ENCODE data around the gene PELI2. TPM values are rescaled to one million over a fixed set of nuclear protein-coding genes. Genes with fewer than 3 reads are reported as not detected.

The PELI2 gene
- total and polyA plus RNA-seq, 9 donors = 13.0 to 36.8 (median 28.5) TPM

- no peaks in the 10 kb centered on the region for H3K27me3 ChIP-seq
- H3K4me1 ChIP-seq (ENCODE audit: insufficient read depth) = peaks cover 7% of the 10 kb centered on the region
- H3K27ac ChIP-seq = no peak overlapping the region
- H3K36me3 ChIP-seq = no peaks in the 10 kb centered on the region
- DNase-seq = no peak
- intact Hi-C loops (cut with DNase I) = no loop called here
- TF ChIP-seq CTCF (IDR thresholded peaks at IDR 0.05) (no peak), EP300 (IDR thresholded peaks at IDR 0.05) (no peak), POLR2A (IDR thresholded peaks at IDR 0.05) (no peak)
- H3K9me3 ChIP-seq = no peaks in the 10 kb centered on the region
- 91 to 99% (median 96%) methylated on average over 2 of the region's 2 CpGs for whole genome bisulfite sequencing, 3 donors
- no peak overlapping the region for H3K4me3 ChIP-seq
Observed at GRCh38 chr14:56183631-56184157, 65.5 kb downstream of the PELI2 start.

GRCh38 chr14:56185992-56186391 lies 67.8 kb downstream of the PELI2 start:
- TF ChIP-seq POLR2A (IDR thresholded peaks at IDR 0.05) (no peak), EP300 (IDR thresholded peaks at IDR 0.05) (no peak), CTCF (IDR thresholded peaks at IDR 0.05) (no peak)
- Histone ChIP-seq H3K36me3 (no peaks in the 10 kb centered on the region), H3K27me3 (no peaks in the 10 kb centered on the region), H3K4me1 (ENCODE audit: insufficient read depth) (peaks cover 11% of the 10 kb centered on the region), H3K27ac (no peak overlapping the region), H3K9me3 (no peaks in the 10 kb centered on the region), H3K4me3 (no peak overlapping the region)
- intact Hi-C loops (cut with DNase I) = no loop called here
- DNase-seq = no peak

- no peak for DNase-seq
- Histone ChIP-seq H3K27me3 (no peaks in the 10 kb centered on the region), H3K4me3 (no peak overlapping the region), H3K4me1 (ENCODE audit: insufficient read depth) (peaks cover 4% of the 10 kb centered on the region), H3K27ac (no peak overlapping the region), H3K9me3 (no peaks in the 10 kb centered on the region), H3K36me3 (no peaks in the 10 kb centered on the region)
- WGBS, 3 donors = 94 to 97% (median 96%) methylated on average over 11 of the region's 11 CpGs
- TF ChIP-seq CTCF (IDR thresholded peaks at IDR 0.05) (no peak), EP300 (IDR thresholded peaks at IDR 0.05) (no peak), POLR2A (IDR thresholded peaks at IDR 0.05) (no peak)
- intact Hi-C loops (cut with DNase I) = no loop called here
Observed at GRCh38 chr14:56187736-56188135, 69.5 kb downstream of the PELI2 start.

- H3K27me3 ChIP-seq = no peaks in the 10 kb centered on the region
- H3K36me3 ChIP-seq = no peaks in the 10 kb centered on the region
- no peak overlapping the region for H3K4me3 ChIP-seq
- intact Hi-C loops (cut with DNase I) = no loop called here
- no peaks in the 10 kb centered on the region for H3K9me3 ChIP-seq
- 50 to 65% (median 63%) methylated on average over 4 of the region's 4 CpGs for WGBS, 3 donors
- TF ChIP-seq POLR2A (IDR thresholded peaks at IDR 0.05) (no peak), CTCF (IDR thresholded peaks at IDR 0.05) (no peak), EP300 (IDR thresholded peaks at IDR 0.05) (no peak)
- no peak for DNase-seq
- no peak overlapping the region for H3K27ac ChIP-seq
- H3K4me1 ChIP-seq (ENCODE audit: insufficient read depth) = peaks cover 5% of the 10 kb centered on the region
Observed at GRCh38 chr14:56189307-56189706, 71.1 kb downstream of the PELI2 start.

All from ovary (tissue), 9 donors.